GM23338 (cell line): Measurements from ENCODE around the gene ZNF219. TPM values are rescaled to one million over a fixed set of nuclear protein-coding genes. Genes with fewer than 3 reads are reported as not detected.

ENCODE experiments used
- ATAC-seq: fragments of 200-7000 bp; cut with Tn5 transposase; 3 replicates; pipeline ENCODE4 v1.9.1; 2020
- DNase-seq: peaks from one replicate; pipeline ENCODE4 v3.0.0-alpha.2; 2015; ENCODE audit warnings: low spot score
- H2AFZ ChIP-seq: fragments of 200-600 bp; sonication (generic); 2 replicates; pipeline ENCODE4 v1.8.0; 2016; ENCODE audit warnings: antibody characterized with exemption, mild to moderate bottlenecking, moderate library complexity
- H3F3A ChIP-seq: fragments of 200-600 bp; sonication (generic); replicated peaks from 2 replicates; pipeline ENCODE4 v1.8.0; 2017; ENCODE audit warnings: antibody characterized with exemption, mixed run types, low read depth
- H3K27ac ChIP-seq: fragments of 200-600 bp; sonication (generic); 2 replicates; pipeline ENCODE4 v1.6.1; 2016; ENCODE audit warnings: low read depth
- H3K27me3 ChIP-seq: fragments of 200-600 bp; sonication (generic); 2 replicates; pipeline ENCODE4 v1.8.0; 2016; ENCODE audit warnings: mild to moderate bottlenecking, mixed run types, moderate library complexity; ENCODE audit not compliant: insufficient read depth
- H3K36me3 ChIP-seq: fragments of 200-600 bp; sonication (generic); 2 replicates; pipeline ENCODE4 v1.8.0; 2016; ENCODE audit warnings: mild to moderate bottlenecking; ENCODE audit not compliant: insufficient read depth
- H3K4me1 ChIP-seq: fragments of 200-600 bp; sonication (generic); 2 replicates; pipeline ENCODE4 v1.8.0; 2016; ENCODE audit warnings: mild to moderate bottlenecking, moderate library complexity; ENCODE audit not compliant: insufficient read depth
- H3K4me2 ChIP-seq: fragments of 200-600 bp; sonication (generic); 2 replicates; pipeline ENCODE4 v1.7.1; 2017; ENCODE audit warnings: mixed run types
- H3K4me3 ChIP-seq: fragments of 200-600 bp; sonication (generic); 2 replicates; pipeline ENCODE4 v1.6.1; 2016; ENCODE audit warnings: mixed run types
- H3K79me2 ChIP-seq: fragments of 200-600 bp; sonication (generic); replicated peaks from 2 replicates; pipeline ENCODE4 v1.8.0; 2017; ENCODE audit warnings: mild to moderate bottlenecking; ENCODE audit not compliant: insufficient read depth
- H3K9me2 ChIP-seq: fragments of 200-600 bp; sonication (generic); 2 replicates; pipeline ENCODE4 v1.8.0; 2017; ENCODE audit not compliant: insufficient read depth
- H4K20me1 ChIP-seq: fragments of 200-600 bp; sonication (generic); replicated peaks from 2 replicates; pipeline ENCODE4 v1.8.0; 2017; ENCODE audit warnings: mild to moderate bottlenecking; ENCODE audit not compliant: insufficient read depth
- H3K27ac Mint-ChIP-seq: 2 replicates; pipeline ENCODE4 v1.8.0; 2020; ENCODE audit warnings: inconsistent platforms, mild to moderate bottlenecking, moderate library complexity, mixed read lengths
- H3K27me3 Mint-ChIP-seq: 3 replicates; pipeline ENCODE4 v1.8.0; 2022; ENCODE audit warnings: low read depth, mild to moderate bottlenecking, moderate library complexity, mixed read lengths, inconsistent platforms; ENCODE audit not compliant: insufficient read depth, poor library complexity
- H3K36me3 Mint-ChIP-seq: 3 replicates; pipeline ENCODE4 v1.8.0; 2021; ENCODE audit warnings: low read depth, mild to moderate bottlenecking, inconsistent platforms, moderate library complexity, mixed read lengths
- H3K4me1 Mint-ChIP-seq: 3 replicates; pipeline ENCODE4 v1.8.0; 2020; ENCODE audit warnings: mild to moderate bottlenecking, inconsistent platforms, mixed read lengths
- H3K4me3 Mint-ChIP-seq: 3 replicates; pipeline ENCODE4 v1.8.0; 2021; ENCODE audit warnings: moderate library complexity, mild to moderate bottlenecking, inconsistent platforms, mixed read lengths
- H3K9me3 Mint-ChIP-seq: 3 replicates; pipeline ENCODE4 v1.8.0; 2020; ENCODE audit warnings: moderate library complexity, mild to moderate bottlenecking, inconsistent platforms, mixed read lengths
- CREB1 ChIP-seq: fragments of 250-450 bp; sonication (Bioruptor Pico); IDR thresholded peaks from 2 replicates; pipeline ENCODE4 v1.5.0; 2020; ENCODE audit warnings: low read depth, mild to moderate bottlenecking, moderate library complexity
- CTCF ChIP-seq, 2 experiments: fragments of 200-600 bp in 1 of 2; sonication (generic) in 1 of 2; conservative IDR thresholded peaks; 2 replicates each; pipeline versions ENCODE4 v1.5.1 to v1.6.1; 2016 to 2017; ENCODE audit warnings: antibody characterized with exemption in 2 of 2, low read depth in 2 of 2, mild to moderate bottlenecking in 2 of 2, moderate library complexity in 1 of 2
- ETS1 ChIP-seq: IDR thresholded peaks from 2 replicates; pipeline ENCODE4 v1.6.1; 2016; ENCODE audit warnings: antibody characterized with exemption
- EZH2 ChIP-seq: fragments of 200-600 bp; sonication (generic); IDR thresholded peaks from one replicate; pipeline ENCODE4 v1.8.0; 2017; ENCODE audit warnings: antibody characterized with exemption, mild to moderate bottlenecking, low read depth; ENCODE audit not compliant: unreplicated experiment
- EZH2phosphoT487 ChIP-seq: fragments of 200-600 bp; sonication (generic); IDR thresholded peaks from one replicate; pipeline ENCODE4 v1.8.1; 2018; ENCODE audit warnings: antibody characterized with exemption; ENCODE audit not compliant: unreplicated experiment
- JUNB ChIP-seq: IDR thresholded peaks from one replicate; pipeline ENCODE4 v1.6.1; 2016; ENCODE audit warnings: antibody characterized with exemption; ENCODE audit not compliant: unreplicated experiment
- NANOG ChIP-seq: IDR thresholded peaks from 2 replicates; pipeline ENCODE4 v1.6.1; 2016; ENCODE audit warnings: antibody characterized with exemption, borderline replicate concordance
- POLR2AphosphoS5 ChIP-seq: IDR thresholded peaks from 2 replicates; pipeline ENCODE4 v1.6.1; 2016; ENCODE audit warnings: antibody characterized with exemption, low read depth
- REST ChIP-seq: IDR thresholded peaks from one replicate; pipeline ENCODE4 v1.6.1; 2018; ENCODE audit warnings: antibody characterized with exemption; ENCODE audit not compliant: unreplicated experiment
- STAT1 ChIP-seq: IDR thresholded peaks from one replicate; pipeline ENCODE4 v1.6.1; 2016; ENCODE audit warnings: antibody characterized with exemption; ENCODE audit not compliant: unreplicated experiment
- ZNF114 ChIP-seq: fragments of 250-450 bp; sonication (Bioruptor Pico); IDR thresholded peaks from 2 replicates; pipeline ENCODE4 v1.5.0; 2020; ENCODE audit warnings: mild to moderate bottlenecking, moderate library complexity
- ZNF331 ChIP-seq: fragments of 250-450 bp; sonication (Bioruptor Pico); IDR thresholded peaks from 2 replicates; pipeline ENCODE4 v1.5.0; 2020; ENCODE audit warnings: low read depth, mild to moderate bottlenecking, moderate library complexity
- ZNF462 ChIP-seq: fragments of 250-450 bp; sonication (Bioruptor Pico); IDR thresholded peaks from 2 replicates; pipeline ENCODE4 v1.5.0; 2020; ENCODE audit warnings: mild to moderate bottlenecking, moderate library complexity
- polyA plus RNA-seq: library from polyadenylated mRNA; unstranded; fragments of >200 nt; fragmentation: Nextera tagmentation; extraction: Ambion mirVana; gene quantifications from 2 replicates; pipeline ENCODE4 v1.2.1, GENCODE V29; 2016
- total RNA-seq: library from RNA; depleted of rRNA; stranded (reverse); fragments of >200 nt; shearing (Covaris generic); gene quantifications from 2 replicates; pipeline ENCODE4 v1.2.3, GENCODE V29; 2014

Gene ZNF219
- total and polyA plus RNA-seq, 2 experiments from 2014 or later: 37.7 to 153 TPM

- TF ChIP-seq EZH2 (no peak), ETS1 (no peak), POLR2AphosphoS5 (no peak), CTCF (conservative IDR thresholded peaks at IDR 0.05; ENCODE audit: low read depth in 2 of 2) (no peak), ZNF462 (CRISPR knock-in tag) (no peak), NANOG (no peak), REST (no peak), ZNF331 (CRISPR knock-in tag) (no peak), EZH2phosphoT487 (no peak), ZNF114 (no peak), STAT1 (no peak), JUNB (no peak), CREB1 (CRISPR knock-in tag) (no peak)
- H2AFZ ChIP-seq: no peak overlapping the region
- Mint-ChIP-seq H3K4me3 (no peak overlapping the region), H3K27ac (no peak overlapping the region), H3K36me3 (peaks cover 71% of the 10 kb centered on the region), H3K27me3 (peaks cover 15% of the 10 kb centered on the region), H3K9me3 (no peaks in the 10 kb centered on the region; the same call in 1 of the 3 replicates), H3K4me1 (peaks cover 19% of the 10 kb centered on the region)
- peaks cover 10% of the 10 kb centered on the region for H3F3A ChIP-seq
- ATAC-seq (no peak), DNase-seq (no peak)
- peaks cover 13% of the 10 kb centered on the region for H3K4me1 ChIP-seq
- H4K20me1 ChIP-seq: peaks cover 3% of the 10 kb centered on the region; the same call in 1 of the 2 replicates
- no peak overlapping the region for H3K27ac ChIP-seq
- no peaks in the 10 kb centered on the region for H3K9me2 ChIP-seq
- no peak overlapping the region for H3K4me3 ChIP-seq
- H3K79me2 ChIP-seq: peaks cover 6% of the 10 kb centered on the region
- no peak overlapping the region for H3K4me2 ChIP-seq
- H3K36me3 ChIP-seq: peaks cover 12% of the 10 kb centered on the region; the same call in 1 of the 2 replicates
- no peaks in the 10 kb centered on the region for H3K27me3 ChIP-seq
Measured at GRCh38 chr14:21074398-21075272, 23.8 kb downstream of the ZNF219 start.
